H1 (cell line): ENCODE results near the gene BMPR1A. TPM values are rescaled to one million over a fixed set of nuclear protein-coding genes. Genes with fewer than 3 reads are reported as not detected.

Experiments used
- CTCF ChIA-PET: fragments of 300-600 bp; sonication (Branson Sonifier 250); formaldehyde crosslinking; loops from one replicate; lab custom pipeline; 2021; ENCODE audit not compliant: partially characterized antibody; lab: Charles Lee
- POLR2A ChIA-PET: fragments of 300-600 bp; sonication (Branson Sonifier 250); formaldehyde crosslinking; loops from one replicate; lab custom pipeline; 2021; ENCODE audit warnings: inconsistent platforms; ENCODE audit not compliant: partially characterized antibody; lab: Charles Lee
- DNase-seq, 2 experiments: peaks; one replicate each; pipeline versions ENCODE4 v3.0.0 to v3.0.0-alpha.2; 2010 to 2022; ENCODE audit warnings: low spot score in 2 of 2, low read depth in 1 of 2, mixed read lengths in 1 of 2
- FAIRE-seq: peaks from 2 replicates; lab custom pipeline; 2011; peaks lifted over from hg19 to GRCh38; lab: Jason Lieb, UNC
- H2AFZ ChIP-seq: 2 replicates; pipeline ENCODE4 v1.8.1; 2012; ENCODE audit warnings: low read length, inconsistent platforms
- H2AK5ac ChIP-seq: 2 replicates; pipeline ENCODE4 v1.6.1; 2013; ENCODE audit warnings: low read depth, low read length
- H2BK120ac ChIP-seq: replicated peaks from 2 replicates; pipeline ENCODE3; 2013; ENCODE audit warnings: low read depth, low read length, inconsistent platforms
- H2BK12ac ChIP-seq: 2 replicates; pipeline ENCODE4 v1.6.1; 2013; ENCODE audit warnings: low read depth, low read length
- H2BK15ac ChIP-seq: 2 replicates; pipeline ENCODE4 v1.6.1; 2013; ENCODE audit warnings: low read length
- H2BK20ac ChIP-seq: 2 replicates; pipeline ENCODE4 v1.6.1; 2013; ENCODE audit warnings: low read length
- H2BK5ac ChIP-seq: 2 replicates; pipeline ENCODE4 v1.6.1; 2013; ENCODE audit warnings: low read depth, low read length
- H3K14ac ChIP-seq: 2 replicates; pipeline ENCODE4 v1.6.1; 2013; ENCODE audit warnings: inconsistent platforms; ENCODE audit not compliant: insufficient read length
- H3K18ac ChIP-seq: 2 replicates; pipeline ENCODE4 v1.6.1; 2013; ENCODE audit warnings: low read length; ENCODE audit errors: extremely low read depth
- H3K23ac ChIP-seq: 2 replicates; pipeline ENCODE4 v1.6.1; 2013; ENCODE audit warnings: inconsistent platforms; ENCODE audit not compliant: insufficient read length
- H3K23me2 ChIP-seq: 2 replicates; pipeline ENCODE4 v1.6.1; 2013; ENCODE audit warnings: low read depth, low read length
- H3K27ac ChIP-seq: 2 replicates; pipeline ENCODE4 v1.6.1; 2011; ENCODE audit warnings: low read depth, low read length, inconsistent platforms
- H3K27me3 ChIP-seq, 4 experiments: replicated peaks in 1 of 4; 1 replicate in 1 of 4; 2 replicates in 3 of 4; pipeline versions ENCODE4 v1.6.1 to v1.8.1; 2011 to 2013; ENCODE audit warnings: low read length in 3 of 4, mild to moderate bottlenecking in 3 of 4, inconsistent platforms in 2 of 4, mixed read lengths in 2 of 4, moderate library complexity in 1 of 4; ENCODE audit not compliant: control insufficient read depth in 3 of 4, insufficient read depth in 3 of 4; ENCODE audit errors: extremely low read depth in 1 of 4
- H3K36me3 ChIP-seq, 4 experiments: 2 replicates each; pipeline versions ENCODE4 v1.6.1 to v1.8.1; 2011 to 2013; ENCODE audit warnings: mild to moderate bottlenecking in 4 of 4, low read length in 3 of 4, moderate library complexity in 2 of 4, control low read depth in 1 of 4, inconsistent platforms in 1 of 4; ENCODE audit not compliant: insufficient read depth in 4 of 4, control insufficient read depth in 2 of 4
- H3K4ac ChIP-seq: replicated peaks from 2 replicates; pipeline ENCODE3; 2013; ENCODE audit warnings: low read length, low read depth, mixed read lengths, inconsistent platforms; ENCODE audit not compliant: insufficient read length
- H3K4me1 ChIP-seq, 4 experiments: replicated peaks in 1 of 4; 1 replicate in 1 of 4; 2 replicates in 3 of 4; pipeline versions ENCODE4 v1.6.1 to v1.8.1; 2011 to 2013; ENCODE audit warnings: low read length in 3 of 4, inconsistent platforms in 2 of 4, mixed read lengths in 1 of 4; ENCODE audit not compliant: insufficient read depth in 4 of 4, control insufficient read depth in 3 of 4
- H3K4me2 ChIP-seq, 2 experiments: 2 replicates each; pipeline versions ENCODE4 v1.6.1 to v1.8.1; 2011 to 2013; ENCODE audit warnings: low read depth in 2 of 2, low read length in 2 of 2, control low read depth in 1 of 2, inconsistent platforms in 1 of 2, mild to moderate bottlenecking in 1 of 2; ENCODE audit not compliant: insufficient read depth in 1 of 2
- H3K4me3 ChIP-seq, 4 experiments: fragments of 200-600, 300-600 bp in 1 of 4; sonication (generic), shearing (Covaris generic), sonication (Bioruptor Twin) in 1 of 4; 2 replicates each; pipeline versions ENCODE4 v1.5.1 to v1.8.1; 2011 to 2016; ENCODE audit warnings: low read length in 4 of 4, low read depth in 3 of 4, control low read depth in 2 of 4, inconsistent platforms in 2 of 4, mild to moderate bottlenecking in 2 of 4, mixed read lengths in 1 of 4, moderate library complexity in 1 of 4; ENCODE audit not compliant: insufficient read depth in 2 of 4; ENCODE audit errors: extremely low read depth in 1 of 4
- H3K56ac ChIP-seq: replicated peaks from 2 replicates; pipeline ENCODE3; 2013; ENCODE audit warnings: low read depth, mild to moderate bottlenecking, mixed read lengths, low read length, inconsistent platforms; ENCODE audit not compliant: insufficient read length
- H3K79me1 ChIP-seq: 2 replicates; pipeline ENCODE4 v1.6.1; 2013; ENCODE audit warnings: low read depth, low read length, control low read depth
- H3K79me2 ChIP-seq, 2 experiments: 2 replicates each; pipeline versions ENCODE4 v1.6.1 to v1.8.1; 2012 to 2013; ENCODE audit warnings: low read length in 2 of 2, mild to moderate bottlenecking in 2 of 2, inconsistent platforms in 1 of 2; ENCODE audit not compliant: insufficient read depth in 2 of 2, control insufficient read depth in 1 of 2
- H3K9ac ChIP-seq, 4 experiments: replicated peaks in 1 of 4; 1 replicate in 1 of 4; 2 replicates in 3 of 4; pipeline versions ENCODE4 v1.6.1 to v1.8.1; 2011 to 2013; ENCODE audit warnings: low read depth in 3 of 4, low read length in 3 of 4, control low read depth in 2 of 4, mild to moderate bottlenecking in 2 of 4, moderate library complexity in 2 of 4, inconsistent platforms in 1 of 4; ENCODE audit errors: extremely low read depth in 1 of 4
- H3K9me3 ChIP-seq, 2 experiments: 2 replicates each; pipeline versions ENCODE4 v1.6.1 to v1.8.1; 2012 to 2013; ENCODE audit warnings: mild to moderate bottlenecking in 2 of 2, moderate library complexity in 2 of 2, control low read depth in 1 of 2, inconsistent platforms in 1 of 2, low read depth in 1 of 2, low read length in 1 of 2, mixed read lengths in 1 of 2; ENCODE audit not compliant: insufficient read depth in 2 of 2
- H4K20me1 ChIP-seq, 2 experiments: replicated peaks in 1 of 2; 2 replicates each; pipeline versions ENCODE3 to v1.8.1; 2011 to 2013; ENCODE audit warnings: inconsistent platforms in 2 of 2, low read length in 2 of 2, mild to moderate bottlenecking in 1 of 2; ENCODE audit not compliant: insufficient read depth in 2 of 2, control insufficient read depth in 1 of 2
- H4K5ac ChIP-seq: 2 replicates; pipeline ENCODE4 v1.6.1; 2013; ENCODE audit warnings: low read length, low read depth, mixed read lengths, inconsistent platforms; ENCODE audit not compliant: insufficient read length
- H4K8ac ChIP-seq: 2 replicates; pipeline ENCODE4 v1.8.0; 2013; ENCODE audit warnings: mild to moderate bottlenecking, moderate library complexity, low read length, inconsistent platforms; ENCODE audit not compliant: insufficient read depth; ENCODE audit errors: extremely low read depth
- H4K91ac ChIP-seq: replicated peaks from 2 replicates; pipeline ENCODE3; 2013; ENCODE audit warnings: low read length, mixed read lengths, inconsistent platforms; ENCODE audit not compliant: insufficient read length
- EGR1 ChIP-seq: IDR thresholded peaks from 2 replicates; pipeline ENCODE4 v1.6.1; 2011; ENCODE audit warnings: low read depth, low read length, borderline replicate concordance
- FOSL1 ChIP-seq: IDR thresholded peaks from 2 replicates; pipeline ENCODE4 v1.6.1; 2011; ENCODE audit warnings: mild to moderate bottlenecking, low read depth, low read length, moderate library complexity; ENCODE audit not compliant: insufficient read depth
- JUN ChIP-seq: IDR thresholded peaks from 2 replicates; pipeline ENCODE4 v1.6.1; 2011; ENCODE audit warnings: low read depth, mild to moderate bottlenecking, improper control_type of control experiment, low read length
- KDM5A ChIP-seq: fragments of 200-600 bp; IDR thresholded peaks from 2 replicates; pipeline ENCODE4 v1.7.1; 2012; ENCODE audit warnings: mild to moderate bottlenecking, low read length, inconsistent platforms, mixed read lengths
- POU5F1 ChIP-seq: IDR thresholded peaks from 2 replicates; pipeline ENCODE4 v1.6.1; 2011; ENCODE audit warnings: low read depth, mild to moderate bottlenecking, low read length, moderate library complexity
- SP2 ChIP-seq: IDR thresholded peaks from 2 replicates; pipeline ENCODE4 v1.6.1; 2012; ENCODE audit warnings: mild to moderate bottlenecking, low read length, inconsistent platforms
- SUZ12 ChIP-seq: fragments of 200-600 bp; sonication (generic); IDR thresholded peaks from 2 replicates; pipeline ENCODE4 v1.6.1; 2012; ENCODE audit warnings: mild to moderate bottlenecking, inconsistent platforms, low read length, moderate library complexity, mixed read lengths
- ZNF274 ChIP-seq: IDR thresholded peaks from 2 replicates; pipeline ENCODE4 v1.7.0; 2012; ENCODE audit warnings: low read length, borderline replicate concordance; ENCODE audit errors: extremely low read depth
- WGBS, 2 experiments: shearing (Covaris generic) in 1 of 2; methylation state at CpG; one replicate each; pipeline versions ENCODE4 v1.1.6 to v1.1.7; 2013 to 2015; ENCODE audit warnings: low lambda C conversion rate in 2 of 2, mixed read lengths in 2 of 2, inconsistent platforms in 1 of 2, low coverage in 1 of 2, missing lambda C conversion rate in 1 of 2; ENCODE audit not compliant: insufficient replicate concordance in 2 of 2, insufficient coverage in 1 of 2, insufficient read length in 1 of 2; ENCODE audit errors: extremely low coverage in 1 of 2, missing lambda C conversion rate in 1 of 2; 5-methylcytosine and 5-hydroxymethylcytosine counted together
- polyA plus RNA-seq, 7 experiments: library from polyadenylated mRNA; depleted of rRNA in 3 of 7; stranded (reverse) in 5 of 7; unstranded in 2 of 7; fragments of >200 nt in 5 of 7; fragments of 200-250 nt in 2 of 7; gene quantifications; 1 replicate in 5 of 7; 2 replicates in 1 of 7; 4 replicates in 1 of 7; pipeline versions ENCODE4 v1.2.1 to v1.2.3, GENCODE V29; 2011 to 2013; ENCODE audit warnings: missing spikeins in 2 of 7, mixed read lengths in 2 of 7
- total RNA-seq: library from RNA; stranded (reverse); fragmentation: NEBNext Ultra II Directional; extraction: Animal tissue kit (Norgen Biotek cat#: 25700); gene quantifications from 2 replicates; pipeline ENCODE4 v1.2.1, GENCODE V29; 2021

BMPR1A gene
- total and polyA plus RNA-seq, 2 of the 8 experiments (the other 6 are each of a cell fraction or from before 2014, with no cell fraction given), result 34.4 to 129 TPM

DNA sequence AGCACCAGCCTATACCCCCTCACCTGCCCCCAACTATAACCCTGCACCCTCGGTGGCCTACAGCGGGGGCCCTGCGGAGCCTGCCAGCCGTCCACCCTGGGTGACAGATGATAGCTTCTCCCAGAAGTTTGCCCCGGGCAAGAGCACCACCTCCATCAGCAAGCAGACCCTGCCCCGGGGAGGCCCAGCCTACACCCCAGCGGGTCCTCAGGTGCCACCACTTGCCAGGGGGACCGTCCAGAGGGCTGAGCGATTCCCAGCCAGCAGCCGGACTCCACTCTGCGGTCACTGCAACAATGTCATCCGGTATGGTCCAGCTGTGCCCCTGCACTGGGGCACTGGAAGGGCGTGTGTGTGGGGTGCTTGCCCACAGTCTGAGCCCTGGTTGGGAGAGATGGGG, 40.0 kb upstream of the BMPR1A start:
- Histone ChIP-seq H3K4me2 (no peak overlapping the region), H3K79me2 (no peaks in the 10 kb centered on the region), H2BK20ac (no peak overlapping the region), H3K18ac (no peak overlapping the region), H3K27me3 (no peaks in the 10 kb centered on the region), H2BK5ac (no peak overlapping the region), H2BK15ac (peak overlapping the region; percentile 90; the same call in 1 of the 2 replicates), H3K4me3 (no peak overlapping the region), H2BK120ac (no peak overlapping the region), H3K9ac (no peak overlapping the region), H3K9me3 (no peaks in the 10 kb centered on the region), H2AK5ac (no peak overlapping the region), H4K5ac (no peak overlapping the region), H3K23me2 (peaks cover 6% of the 10 kb centered on the region; the same call in 1 of the 2 replicates), H3K36me3 (no peaks in the 10 kb centered on the region), H2AFZ (no peak overlapping the region)
- WGBS, 2 experiments, result 91% methylated on average over 13 of the region's 13 CpGs; no CpG with 5 or more reads in 1 of the 2 experiments
- TF ChIP-seq ZNF274 (no peak), POU5F1 (no peak), FOSL1 (no peak), EGR1 (no peak), JUN (no peak), SP2 (no peak), KDM5A (no peak), SUZ12 (no peak)
- TF ChIP-seq, all 59 proteins: peak for 0
- ChIA-PET CTCF (interaction anchor here (0.8 to 3.1 kb wide), 9 partner anchors 8 to 82 kb away, joined by 3 to 11 read pairs (median 6); no protein-coding TSS in a partner anchor), POLR2A (interaction anchor here (1.6 to 3.4 kb wide), 2 partner anchors 36 to 39 kb away, joined by 6 to 10 read pairs; partner anchors contain the start of gene BMPR1A)
- no peak overlapping the region for H3K4ac ChIP-seq
- no peak overlapping the region for H3K14ac ChIP-seq
- no peak for DNase-seq
- H3K27ac ChIP-seq, result no peak overlapping the region
- H4K20me1 ChIP-seq, result no peaks in the 10 kb centered on the region
- H4K91ac ChIP-seq, result no peak overlapping the region
- no peak for FAIRE-seq
- H3K56ac ChIP-seq, result no peak overlapping the region
- no peaks in the 10 kb centered on the region for H3K79me1 ChIP-seq
- H4K8ac ChIP-seq, result no peak overlapping the region
- H3K23ac ChIP-seq, result no peak overlapping the region
- peak overlapping the region; percentile 35; the same call in 1 of the 2 replicates for H2BK12ac ChIP-seq
- peaks cover 3 to 11% (median 6%) of the 10 kb centered on the region in 4 experiments; a peak in 4 of 7 replicates for H3K4me1 ChIP-seq
